ENCODE results near the gene BTBD6. TPM values are rescaled to one million over a fixed set of nuclear protein-coding genes. Genes with fewer than 3 reads are reported as not detected.
A peak's percentile ranks its signal among the peaks of the same experiment; 100 is the strongest.

Gene BTBD6
- total RNA-seq, 3 donors from 2014 or later: 45.7 to 55.8 (median 46.7) TPM

DNA sequence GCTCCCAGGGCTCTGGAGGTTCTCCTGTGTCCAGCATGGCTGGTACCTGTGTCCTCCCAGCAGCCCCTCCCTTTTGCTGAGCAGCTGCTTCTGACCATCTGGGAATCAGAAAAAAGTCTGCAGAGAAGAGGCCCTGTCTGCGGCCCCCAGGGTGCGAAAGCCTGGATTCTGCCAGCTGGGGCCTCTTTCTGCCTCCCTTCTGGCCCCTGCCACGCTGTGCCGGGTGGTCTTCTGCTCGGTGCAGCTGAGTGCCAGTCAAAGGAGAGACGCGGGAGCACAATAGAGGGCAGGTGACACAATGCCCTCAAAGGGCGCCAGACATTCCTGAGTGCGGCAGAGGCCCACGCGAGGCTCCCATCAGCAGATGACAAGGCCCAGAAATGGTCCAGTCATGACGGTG, 12.6 kb downstream of the BTBD6 start:
- ATAC-seq: no peak
- intact Hi-C loops (cut with DNase I, micrococcal nuclease): no loop called here
- Histone ChIP-seq H3K4me3 (no peak overlapping the region), H3K9me3 (no peaks in the 10 kb centered on the region), H3K4me1 (ENCODE audit: low read depth) (peaks cover 18% of the 10 kb centered on the region), H3K36me3 (ENCODE audit: low read depth) (no peaks in the 10 kb centered on the region)
- TF ChIP-seq, protein P1, sequence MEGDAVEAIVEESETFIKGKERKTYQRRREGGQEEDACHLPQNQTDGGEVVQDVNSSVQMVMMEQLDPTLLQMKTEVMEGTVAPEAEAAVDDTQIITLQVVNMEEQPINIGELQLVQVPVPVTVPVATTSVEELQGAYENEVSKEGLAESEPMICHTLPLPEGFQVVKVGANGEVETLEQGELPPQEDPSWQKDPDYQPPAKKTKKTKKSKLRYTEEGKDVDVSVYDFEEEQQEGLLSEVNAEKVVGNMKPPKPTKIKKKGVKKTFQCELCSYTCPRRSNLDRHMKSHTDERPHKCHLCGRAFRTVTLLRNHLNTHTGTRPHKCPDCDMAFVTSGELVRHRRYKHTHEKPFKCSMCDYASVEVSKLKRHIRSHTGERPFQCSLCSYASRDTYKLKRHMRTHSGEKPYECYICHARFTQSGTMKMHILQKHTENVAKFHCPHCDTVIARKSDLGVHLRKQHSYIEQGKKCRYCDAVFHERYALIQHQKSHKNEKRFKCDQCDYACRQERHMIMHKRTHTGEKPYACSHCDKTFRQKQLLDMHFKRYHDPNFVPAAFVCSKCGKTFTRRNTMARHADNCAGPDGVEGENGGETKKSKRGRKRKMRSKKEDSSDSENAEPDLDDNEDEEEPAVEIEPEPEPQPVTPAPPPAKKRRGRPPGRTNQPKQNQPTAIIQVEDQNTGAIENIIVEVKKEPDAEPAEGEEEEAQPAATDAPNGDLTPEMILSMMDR (IDR thresholded peaks at IDR 0.05): no peak
- no peak for DNase-seq

DNA sequence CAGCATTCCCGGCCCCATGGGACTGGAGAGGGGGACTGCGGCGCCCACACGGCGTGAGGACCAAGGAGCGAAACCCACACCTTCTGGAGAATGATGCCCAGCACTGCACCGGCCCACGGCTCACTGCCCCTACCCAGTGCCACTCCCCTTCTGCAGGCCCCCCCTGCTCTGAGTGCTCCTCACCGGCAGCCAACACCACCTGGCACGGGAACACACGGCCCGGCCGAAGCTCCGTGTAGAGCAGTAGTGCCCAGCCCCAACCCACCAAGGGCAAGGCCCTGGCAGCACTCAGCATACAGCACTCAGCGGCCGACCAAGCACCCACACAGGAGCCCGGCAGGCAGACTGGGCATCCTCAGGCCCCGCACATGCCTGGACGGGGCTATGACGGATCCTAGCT, 13.4 kb downstream of the BTBD6 start:
- DNase-seq: no peak
- Histone ChIP-seq H3K4me1 (ENCODE audit: low read depth) (peaks cover 18% of the 10 kb centered on the region), H3K4me3 (no peak overlapping the region), H3K36me3 (ENCODE audit: low read depth) (no peaks in the 10 kb centered on the region), H3K9me3 (no peaks in the 10 kb centered on the region)
- TF ChIP-seq, protein P1 (IDR thresholded peaks at IDR 0.05): no peak
- ATAC-seq: no peak
- intact Hi-C loops (cut with DNase I, micrococcal nuclease): no loop called here

DNA sequence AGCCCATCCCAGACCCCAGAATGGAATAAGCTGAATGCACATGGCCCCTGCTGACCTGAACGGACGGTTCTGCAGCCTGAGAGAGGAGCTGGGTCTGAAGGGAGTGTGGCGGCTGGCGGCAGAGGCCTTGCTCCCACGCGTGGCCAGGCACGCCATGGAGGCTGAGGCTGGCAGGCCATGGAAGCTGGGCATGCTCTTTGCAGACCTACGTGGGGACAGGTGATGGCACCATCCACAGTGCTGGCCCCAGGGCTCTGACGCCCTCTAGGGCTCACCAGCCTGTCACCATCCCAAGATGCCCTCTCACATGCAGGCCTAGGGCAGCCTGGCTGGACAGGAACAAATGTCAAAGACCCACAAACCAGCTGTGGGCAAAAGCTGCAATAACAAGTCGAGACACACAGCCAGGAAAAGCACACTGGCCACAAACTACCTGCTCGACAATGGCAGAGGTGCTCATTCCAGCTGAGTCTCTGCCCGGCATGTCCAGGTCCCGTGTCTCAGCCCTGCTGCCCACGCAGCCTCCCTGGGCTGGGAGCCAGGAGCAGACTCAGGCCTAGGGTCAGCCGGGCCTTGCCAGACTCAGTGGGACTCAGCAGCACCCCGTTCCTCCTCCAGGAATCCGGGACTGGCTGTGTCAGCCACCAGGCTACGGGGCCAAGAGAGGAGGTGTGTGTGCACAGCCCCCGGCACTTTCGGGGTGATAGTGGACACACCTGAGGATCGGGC, 19.7 kb downstream of the BTBD6 start:
- ATAC-seq: peak; percentile 84
- intact Hi-C loops (cut with DNase I, micrococcal nuclease): no loop called here

DNA sequence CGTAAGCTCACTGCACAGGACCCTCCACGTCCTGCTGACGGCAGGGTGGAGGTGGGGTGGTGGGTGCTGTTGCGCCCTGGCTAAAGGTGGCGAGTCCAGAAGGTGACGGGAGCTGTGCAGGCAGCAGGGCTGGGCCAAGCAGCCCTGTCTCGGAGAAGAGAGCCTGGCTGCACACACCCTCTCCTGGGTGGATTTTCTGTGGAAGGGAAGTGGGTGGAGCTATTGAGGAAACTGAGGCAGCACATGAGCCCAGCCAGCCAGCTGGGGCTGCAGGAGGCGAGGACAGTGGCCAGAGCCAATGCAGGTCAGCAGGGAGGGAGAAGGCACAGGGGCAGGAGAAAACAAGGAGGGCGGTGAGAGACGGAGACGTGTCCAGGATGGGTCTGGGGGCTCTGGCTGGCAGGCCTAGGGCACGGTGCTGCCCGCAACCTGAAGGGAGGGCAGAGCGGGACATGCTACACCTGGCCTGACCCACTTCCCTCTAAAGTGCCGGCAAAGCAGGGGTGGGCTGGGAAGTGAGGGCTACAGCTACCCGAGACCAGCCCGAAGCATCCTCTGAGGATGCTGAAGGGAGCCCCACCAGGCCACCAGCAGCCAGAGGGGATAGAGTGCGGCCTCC, 20.5 kb downstream of the BTBD6 start:
- Histone ChIP-seq H3K4me3 (no peak overlapping the region), H3K4me1 (ENCODE audit: low read depth) (no peaks in the 10 kb centered on the region), H3K9me3 (no peaks in the 10 kb centered on the region), H3K36me3 (ENCODE audit: low read depth) (no peaks in the 10 kb centered on the region)
- ATAC-seq (no peak), DNase-seq (no peak)
- intact Hi-C loops (cut with DNase I, micrococcal nuclease): no loop called here
- TF ChIP-seq, protein P1 (IDR thresholded peaks at IDR 0.05): no peak

More for the DNA sequence above, 19.7 kb downstream of the BTBD6 start:
- no peaks in the 10 kb centered on the region for H3K4me1 ChIP-seq (ENCODE audit: low read depth)
- peak; percentile 38 to 51 (median 46) for DNase-seq
- H3K36me3 ChIP-seq (ENCODE audit: low read depth): no peaks in the 10 kb centered on the region
- no peak overlapping the region for H3K4me3 ChIP-seq
- no peaks in the 10 kb centered on the region for H3K9me3 ChIP-seq
- TF ChIP-seq, protein P1 (IDR thresholded peaks at IDR 0.05): no peak

DNA sequence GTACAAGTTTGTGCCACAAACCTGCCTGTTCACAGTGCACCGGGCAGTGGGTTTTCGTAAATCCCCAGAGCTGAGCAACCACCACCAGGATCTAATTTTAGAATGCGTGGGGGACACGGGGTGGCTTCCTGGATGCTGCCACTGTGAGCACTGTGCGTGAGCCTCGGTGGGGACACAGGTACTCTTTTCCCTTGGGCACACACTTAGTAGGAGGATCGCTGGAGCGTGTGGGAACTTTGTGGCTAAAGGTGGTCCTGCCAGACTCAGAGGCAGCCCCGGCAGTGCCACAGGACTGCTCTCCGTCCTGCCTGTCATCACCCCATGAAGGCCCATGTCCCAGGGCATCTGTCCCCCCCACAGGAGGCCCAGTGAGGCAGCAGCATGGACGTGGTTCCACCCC, 21.1 kb downstream of the BTBD6 start:
- H3K36me3 ChIP-seq (ENCODE audit: low read depth): no peaks in the 10 kb centered on the region
- intact Hi-C loops (cut with DNase I, micrococcal nuclease): no loop called here
- H3K4me3 ChIP-seq: no peak overlapping the region
- DNase-seq (peak in 1 of 3 donors; percentile 40), ATAC-seq (no peak)
- TF ChIP-seq, protein P1 (IDR thresholded peaks at IDR 0.05): no peak
- H3K4me1 ChIP-seq (ENCODE audit: low read depth): no peaks in the 10 kb centered on the region
- no peaks in the 10 kb centered on the region for H3K9me3 ChIP-seq
